Stimulated activated CD8-positive, alpha-beta memory T cell treated with anti-CD3 and anti-CD28 coated beads, Interleukin-4, amount 100 ng/mL, for 48 hours (primary cell): ENCODE results near the gene B4GALT5.

ENCODE experiments used
- DNase-seq: peaks from one replicate; pipeline ENCODE4 v3.0.0-alpha.2; 2020

The B4GALT5 gene

GRCh38 chr20:49602345-49603208 lies 111.1 kb downstream of the B4GALT5 start:
- DNase-seq, result no peak

GRCh38 chr20:49601153-49601924 lies 112.3 kb downstream of the B4GALT5 start:
- DNase-seq, result no peak

- no peak for DNase-seq
Measured at GRCh38 chr20:49599746-49600113, 113.9 kb downstream of the B4GALT5 start.

DNA sequence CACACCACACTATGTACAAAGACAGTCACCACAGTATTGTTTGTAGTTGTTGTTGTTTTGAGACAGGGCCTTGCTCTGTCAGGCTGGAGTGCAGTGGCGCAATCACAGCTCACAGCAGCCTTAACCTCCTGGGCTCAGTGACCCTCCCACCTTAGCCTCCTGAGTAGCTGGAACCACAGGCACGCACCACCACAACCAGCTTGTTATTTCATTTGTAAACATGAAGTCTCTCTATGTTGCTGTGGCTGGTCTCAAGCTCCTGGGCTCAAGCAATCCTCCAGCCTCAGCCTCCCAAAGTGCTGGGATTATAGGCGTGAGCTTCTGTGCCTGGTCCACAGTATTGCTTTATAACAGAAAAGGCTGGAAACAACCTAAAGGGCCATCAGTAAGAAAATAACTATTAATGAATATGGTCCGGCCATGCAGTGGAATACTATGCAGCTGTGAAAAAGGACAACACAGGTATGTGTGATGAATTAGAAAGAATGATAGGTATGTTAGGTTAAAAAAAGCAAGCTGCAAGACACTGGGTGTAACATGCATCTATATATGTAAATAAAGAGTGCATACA lies 115.8 kb downstream of the B4GALT5 start:
- no peak for DNase-seq

GRCh38 chr20:49595811-49596561 lies 117.7 kb downstream of the B4GALT5 start:
- DNase-seq, result peak; percentile 92

DNA sequence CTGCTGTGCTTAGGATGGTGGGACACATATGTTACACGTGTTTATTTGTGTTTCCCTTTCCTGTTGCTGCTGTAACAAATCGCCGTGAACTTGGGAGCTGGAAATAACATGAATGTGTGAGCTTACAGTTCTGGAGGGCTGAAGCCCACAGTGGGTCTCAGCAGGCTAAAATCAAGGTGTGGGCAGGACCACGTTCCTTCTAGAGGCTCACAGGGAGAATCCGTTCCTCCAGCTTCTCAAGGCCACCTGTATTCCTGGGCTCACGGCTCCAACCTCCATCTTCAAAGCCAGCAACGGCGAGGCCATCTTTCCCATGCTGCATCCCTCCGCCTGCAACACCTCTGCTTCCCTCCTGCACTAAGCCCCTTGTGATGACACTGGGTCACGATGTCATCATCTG lies 118.3 kb downstream of the B4GALT5 start:
- DNase-seq, result no peak

DNA sequence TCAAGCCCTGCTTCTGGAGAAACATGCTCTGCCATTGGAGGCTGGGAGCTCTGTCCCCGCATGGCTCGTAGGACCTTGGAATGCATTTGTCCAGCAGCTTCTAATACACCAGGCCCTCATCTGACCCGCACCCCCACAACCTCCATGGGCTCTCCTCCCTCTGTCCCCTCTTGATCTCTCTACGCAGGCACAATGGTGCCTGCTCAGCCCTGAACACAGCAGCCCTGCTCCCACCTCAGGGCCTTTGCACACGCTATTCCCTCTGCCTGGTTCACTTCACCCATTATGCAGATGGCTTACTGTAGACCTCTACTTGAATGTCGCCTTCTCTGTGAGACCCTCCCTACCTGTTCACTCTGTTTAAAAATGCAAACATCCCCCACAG lies 118.8 kb downstream of the B4GALT5 start:
- DNase-seq, result peak; percentile 58

- peak; percentile 83 for DNase-seq
Measured at GRCh38 chr20:49594143-49594930, 119.3 kb downstream of the B4GALT5 start.

- peak; percentile 72 for DNase-seq
Measured at GRCh38 chr20:49593466-49594142, 120.1 kb downstream of the B4GALT5 start.

- DNase-seq, result no peak
Measured at GRCh38 chr20:49592120-49592519, 121.6 kb downstream of the B4GALT5 start.

GRCh38 chr20:49591217-49591865 lies 122.3 kb downstream of the B4GALT5 start:
- DNase-seq, result peak; percentile 60

DNA sequence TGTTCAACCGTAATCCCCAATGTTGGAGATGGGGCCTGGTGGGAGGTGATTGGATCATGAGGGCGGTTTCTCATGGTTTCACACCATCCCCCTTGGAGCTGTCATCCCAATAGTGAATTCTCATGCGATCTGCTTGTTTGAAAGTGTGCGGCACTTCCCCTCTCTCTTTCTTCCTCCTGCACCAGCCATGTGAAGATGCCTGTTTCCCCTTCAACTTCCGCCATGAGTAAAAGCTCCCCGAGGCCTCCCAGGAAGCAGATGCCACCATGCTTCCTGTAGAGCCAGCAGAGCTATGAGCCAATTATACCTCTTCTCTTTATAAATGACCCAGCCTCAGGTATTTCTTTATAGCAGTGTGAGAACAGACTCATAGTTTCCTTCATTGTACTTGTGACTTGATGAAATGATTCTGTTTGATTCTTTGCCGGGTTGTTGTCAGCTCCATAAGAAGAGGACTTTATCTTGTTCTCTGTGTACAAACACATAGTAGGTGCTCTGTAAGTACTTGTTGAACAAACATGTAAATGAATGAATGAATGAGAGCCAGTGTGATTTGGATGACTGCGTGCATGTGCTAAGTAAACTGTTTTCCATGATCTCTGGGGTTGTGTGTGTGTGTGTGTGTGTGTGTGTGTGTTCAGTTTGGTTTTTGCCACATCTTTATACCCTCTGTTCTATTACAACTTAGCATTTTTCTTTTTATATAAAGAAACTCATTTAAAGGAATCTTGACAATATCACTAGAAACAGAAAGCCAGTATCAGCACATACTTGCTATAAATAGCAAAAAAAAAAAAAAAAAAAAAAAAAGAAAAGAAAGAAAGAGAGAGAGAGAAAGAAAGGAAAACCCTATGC lies 123.3 kb downstream of the B4GALT5 start:
- no peak for DNase-seq

- no peak for DNase-seq
Measured at GRCh38 chr20:49589747-49590146, 123.9 kb downstream of the B4GALT5 start.

GRCh38 chr20:49587111-49587570 lies 126.5 kb downstream of the B4GALT5 start:
- no peak for DNase-seq

DNA sequence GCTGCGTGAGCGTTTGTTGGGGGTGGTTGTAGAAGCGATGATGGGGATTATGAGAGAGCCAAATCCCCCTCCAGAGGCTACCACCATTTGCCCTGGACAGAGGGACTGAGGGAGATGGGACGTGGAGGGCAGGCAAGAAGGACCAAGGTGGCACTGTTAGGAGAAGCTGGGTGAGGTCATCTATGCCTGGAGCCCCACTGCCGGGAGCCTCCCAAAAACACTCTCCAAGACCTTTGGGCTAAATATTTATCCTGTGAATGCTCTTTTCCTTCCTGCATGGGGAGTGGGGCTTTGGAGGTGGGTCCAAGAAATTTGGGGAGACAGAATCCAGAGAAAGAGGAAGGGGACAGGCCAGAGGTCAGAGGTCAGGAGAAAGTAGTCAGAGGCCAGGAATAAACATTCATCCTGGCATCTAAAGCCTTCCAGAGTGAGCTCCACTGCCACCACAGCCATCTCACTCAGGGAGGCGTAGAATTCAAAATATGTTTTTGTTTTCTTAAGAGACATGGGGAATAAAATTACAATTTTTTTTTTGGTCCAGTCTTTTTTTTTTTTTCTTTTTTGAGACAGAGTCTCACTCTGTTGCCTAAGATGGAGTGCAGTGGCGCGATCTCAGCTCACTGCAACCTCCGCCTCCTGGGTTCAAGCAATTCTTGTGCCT lies 128.0 kb downstream of the B4GALT5 start:
- no peak for DNase-seq

DNA sequence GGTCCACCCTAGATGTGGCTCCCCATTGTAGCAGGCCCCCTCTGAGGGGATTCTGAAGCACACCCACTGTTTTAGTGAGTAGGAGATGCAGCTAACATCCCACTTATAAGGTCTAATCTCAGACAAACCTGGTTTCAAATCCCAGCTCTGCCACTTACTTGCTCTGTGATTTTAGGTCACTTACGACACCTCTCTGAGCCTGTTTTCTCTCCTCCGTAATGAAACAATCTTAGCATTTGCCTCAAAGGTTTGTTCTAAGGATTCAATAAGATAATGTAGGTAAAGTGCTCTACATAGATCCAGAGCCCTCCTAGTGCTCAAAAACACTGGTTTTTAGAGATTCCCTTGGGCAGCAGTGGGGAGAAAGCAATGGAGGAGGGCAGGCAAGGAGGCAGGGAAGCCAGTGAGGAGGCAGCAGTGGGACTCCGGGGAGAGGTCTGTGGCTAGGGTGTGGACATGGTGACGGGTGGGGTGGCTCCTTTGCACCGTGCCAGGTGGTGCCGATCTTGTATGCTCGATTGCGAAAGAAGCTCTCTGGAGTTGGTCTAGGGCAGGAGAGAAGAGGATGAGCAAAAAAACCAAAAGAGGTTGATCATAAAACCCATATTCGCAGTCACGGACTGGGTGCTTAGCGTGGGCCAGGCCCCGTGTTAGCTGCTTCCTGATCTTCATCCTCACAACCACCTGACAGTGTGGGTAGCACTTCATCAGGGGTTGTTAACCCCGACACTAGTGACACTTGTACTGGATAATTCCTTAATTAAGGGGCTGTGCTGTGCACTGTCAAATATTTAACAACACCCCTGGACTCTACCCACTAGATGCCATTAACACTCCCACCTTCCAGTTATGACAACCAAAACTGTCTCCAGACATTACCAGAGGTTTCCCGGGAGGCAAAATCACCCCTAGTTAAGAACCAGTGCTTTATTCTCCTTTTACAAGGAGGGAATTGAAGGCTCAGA lies 129.0 kb downstream of the B4GALT5 start:
- no peak for DNase-seq

- DNase-seq, result no peak
Measured at GRCh38 chr20:49583669-49584417, 129.8 kb downstream of the B4GALT5 start.

GRCh38 chr20:49583343-49583668 lies 130.4 kb downstream of the B4GALT5 start:
- DNase-seq, result no peak
